SK-N-SH treated with all-trans-retinoic acid at 6 μM for 48 hours (cell line): ENCODE measurements around the gene CPAMD8.

Source experiments
- ARNTL ChIP-seq: fragments of 450-650 bp; formaldehyde crosslinking; IDR thresholded peaks from 2 replicates; pipeline ENCODE4 v1.5.0; 2020; ENCODE audit warnings: low read depth, mild to moderate bottlenecking, moderate library complexity, borderline replicate concordance
- ZNF565 ChIP-seq: fragments of 450-650 bp; formaldehyde crosslinking; conservative IDR thresholded peaks from 2 replicates; pipeline ENCODE4 v1.5.0; 2020; ENCODE audit warnings: low read depth, mild to moderate bottlenecking, moderate library complexity
- ZNF8 ChIP-seq: fragments of 450-650 bp; formaldehyde crosslinking; IDR thresholded peaks from 2 replicates; pipeline ENCODE4 v1.5.0; 2020; ENCODE audit warnings: mild to moderate bottlenecking, moderate library complexity

GRCh38 chr19:17020823-17021222, 5.8 kb downstream of the CPAMD8 start:
- TF ChIP-seq ZNF8 (CRISPR knock-in tag) (no peak), ZNF565 (no peak), ARNTL (CRISPR knock-in tag) (no peak)
